Liver (tissue), 9 donors: ENCODE results near the gene TLK2. TPM values are rescaled to one million over a fixed set of nuclear protein-coding genes. Genes with fewer than 3 reads are reported as not detected.
"Not testable (repeated sequence)": the region's sequence is repeated elsewhere in the genome, so short reads cannot be mapped to it uniquely, and the experiment has no call there.

ENCODE experiments used
- DNase-seq: peaks from one replicate; pipeline ENCODE4 v3.0.0-alpha.2; 2017; ENCODE audit warnings: low spot score
- H3K27ac ChIP-seq, 2 donors: one replicate each; pipeline ENCODE4 v1.7.0; 2013; ENCODE audit warnings: inconsistent platforms in 2 of 2, low read length in 2 of 2, control low read depth in 1 of 2, low read depth in 1 of 2, mild to moderate bottlenecking in 1 of 2
- H3K27me3 ChIP-seq, 4 donors: one replicate each; pipeline versions ENCODE4 v1.6.1 to v1.7.0; 2013; ENCODE audit warnings: low read length in 3 of 4, inconsistent platforms in 1 of 4, mild to moderate bottlenecking in 1 of 4, moderate library complexity in 1 of 4; ENCODE audit not compliant: control insufficient read depth in 4 of 4, insufficient read depth in 4 of 4
- H3K36me3 ChIP-seq, 4 donors: one replicate each; pipeline versions ENCODE4 v1.6.1 to v1.7.0; 2013; ENCODE audit warnings: low read length in 3 of 4, mild to moderate bottlenecking in 3 of 4, low read depth in 1 of 4, moderate library complexity in 1 of 4; ENCODE audit not compliant: control insufficient read depth in 4 of 4, insufficient read depth in 3 of 4
- H3K4me1 ChIP-seq, 4 donors: one replicate each; pipeline versions ENCODE4 v1.6.1 to v1.7.0; 2013; ENCODE audit warnings: low read length in 3 of 4, mild to moderate bottlenecking in 3 of 4, moderate library complexity in 1 of 4; ENCODE audit not compliant: control insufficient read depth in 4 of 4, insufficient read depth in 4 of 4
- H3K4me3 ChIP-seq, 3 donors: one replicate each; pipeline versions ENCODE4 v1.6.1 to v1.7.0; 2013; ENCODE audit warnings: low read length in 3 of 3, control low read depth in 1 of 3, low read depth in 1 of 3, mild to moderate bottlenecking in 1 of 3
- H3K9ac ChIP-seq, 2 donors: one replicate each; pipeline ENCODE4 v1.7.0; 2013; ENCODE audit warnings: low read length in 2 of 2, mild to moderate bottlenecking in 2 of 2, moderate library complexity in 2 of 2, control low read depth in 1 of 2, low read depth in 1 of 2
- H3K9me3 ChIP-seq, 4 donors: one replicate each; pipeline versions ENCODE4 v1.6.1 to v1.7.0; 2013; ENCODE audit warnings: low read length in 3 of 4; ENCODE audit not compliant: control insufficient read depth in 4 of 4
- WGBS: extraction: QIAGEN DNeasy Blood & Tissue Kit; methylation state at CpG from one replicate; pipeline ENCODE4 v1.1.7; 2013; 5-methylcytosine and 5-hydroxymethylcytosine counted together
- polyA plus RNA-seq, 2 donors: library from polyadenylated mRNA; stranded (reverse) in 1 of 2; unstranded in 1 of 2; fragments of 200-250 nt in 1 of 2; fragments of >200 nt in 1 of 2; fragmentation: Nextera tagmentation in 1 of 2; extraction: Ambion mirVana in 1 of 2; gene quantifications; one replicate each; pipeline versions ENCODE4 v1.2.1 to v1.2.3, GENCODE V29; 2013 to 2015
- total RNA-seq, 2 donors: library from RNA; depleted of rRNA; stranded (reverse); fragments of >200 nt; gene quantifications; one replicate each; pipeline ENCODE4 v1.2.3, GENCODE V29; 2014
- donor health status: healthy.
- donor health status: healthy.
- donor health status: healthy.
- donor health status: healthy.
- donor health status: healthy.

Gene TLK2
- total and polyA plus RNA-seq, 4 donors: 4.2 to 25.8 (median 14.8) TPM

DNA sequence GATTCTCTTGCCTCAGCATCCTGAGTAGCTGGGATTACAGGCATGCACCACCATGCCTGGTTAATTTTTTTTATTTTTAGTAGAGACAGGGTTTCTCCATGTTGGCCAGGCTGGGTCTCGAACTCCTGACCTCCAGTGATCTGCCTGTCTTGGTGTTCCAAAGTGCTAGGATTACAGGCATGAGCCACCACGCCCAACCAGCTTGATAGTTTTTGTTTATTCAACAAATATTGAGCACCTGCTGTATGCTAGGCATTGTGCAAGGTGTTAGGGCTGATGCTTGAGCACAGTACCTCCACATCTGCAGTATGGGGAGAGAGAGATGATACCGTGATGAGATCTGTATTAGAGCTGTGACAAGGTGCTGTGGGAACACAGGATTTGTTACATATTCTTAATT lies 3.9 kb downstream of the TLK2 start:
- 92% methylated on average over 3 of the region's 3 CpGs for WGBS
- not testable (repeated sequence) for H3K4me1 ChIP-seq, H3K4me3 ChIP-seq, DNase-seq, H3K27me3 ChIP-seq, H3K9me3 ChIP-seq, H3K9ac ChIP-seq, H3K27ac ChIP-seq, H3K36me3 ChIP-seq

GRCh38 chr17:62490990-62491389 lies 12.4 kb downstream of the TLK2 start:
- not testable (repeated sequence) for H3K27me3 ChIP-seq, DNase-seq, H3K36me3 ChIP-seq, H3K9me3 ChIP-seq, H3K4me3 ChIP-seq, H3K9ac ChIP-seq, H3K4me1 ChIP-seq, H3K27ac ChIP-seq
- WGBS: 80% methylated on average over 1 of the region's 1 CpG

- DNase-seq, H3K27me3 ChIP-seq, H3K4me3 ChIP-seq, H3K4me1 ChIP-seq, H3K36me3 ChIP-seq, H3K27ac ChIP-seq, H3K9me3 ChIP-seq, H3K9ac ChIP-seq: not testable (repeated sequence)
- WGBS: 85% methylated on average over 5 of the region's 5 CpGs
These were observed 14.5 kb downstream of the TLK2 start for GRCh38 chr17:62493049-62493655.

GRCh38 chr17:62494073-62494472 lies 15.4 kb downstream of the TLK2 start:
- not testable (repeated sequence) for H3K27me3 ChIP-seq, H3K9ac ChIP-seq, H3K4me1 ChIP-seq, H3K9me3 ChIP-seq, H3K36me3 ChIP-seq, H3K27ac ChIP-seq, H3K4me3 ChIP-seq, DNase-seq
- 98% methylated on average over 7 of the region's 7 CpGs for WGBS

DNA sequence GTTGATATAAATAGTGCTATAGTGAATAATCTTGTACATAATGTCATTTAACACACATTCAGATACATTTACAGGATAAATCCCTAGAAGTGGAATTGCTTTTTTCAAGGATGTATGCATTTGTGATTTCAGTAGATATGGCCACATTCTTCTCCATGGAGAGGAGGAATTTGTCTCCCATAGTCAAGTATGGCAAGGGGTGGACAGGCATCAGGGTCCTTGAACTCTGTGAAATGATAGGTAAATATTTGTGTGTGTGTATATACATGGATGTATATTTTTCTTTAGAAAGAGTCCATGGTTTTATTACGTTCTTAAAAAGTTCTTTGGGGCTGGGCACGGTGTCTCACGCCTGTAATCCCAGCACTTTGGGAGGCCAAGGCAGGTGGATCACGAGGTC lies 17.7 kb downstream of the TLK2 start:
- H3K4me3 ChIP-seq, H3K27me3 ChIP-seq, H3K27ac ChIP-seq, H3K9ac ChIP-seq, H3K4me1 ChIP-seq, H3K9me3 ChIP-seq, DNase-seq, H3K36me3 ChIP-seq: not testable (repeated sequence)
- WGBS: 98% methylated on average over 4 of the region's 4 CpGs

GRCh38 chr17:62498796-62499195 lies 20.2 kb downstream of the TLK2 start:
- H3K9me3 ChIP-seq, H3K9ac ChIP-seq, H3K36me3 ChIP-seq, H3K27me3 ChIP-seq, H3K4me1 ChIP-seq, DNase-seq, H3K4me3 ChIP-seq, H3K27ac ChIP-seq: not testable (repeated sequence)
- WGBS: 94% methylated on average over 8 of the region's 8 CpGs

- H3K36me3 ChIP-seq, H3K4me1 ChIP-seq, H3K9ac ChIP-seq, H3K27me3 ChIP-seq, H3K27ac ChIP-seq, DNase-seq, H3K4me3 ChIP-seq, H3K9me3 ChIP-seq: not testable (repeated sequence)
- 97% methylated on average over 1 of the region's 1 CpG for WGBS
These were observed 21.8 kb downstream of the TLK2 start for GRCh38 chr17:62500463-62500862.

DNA sequence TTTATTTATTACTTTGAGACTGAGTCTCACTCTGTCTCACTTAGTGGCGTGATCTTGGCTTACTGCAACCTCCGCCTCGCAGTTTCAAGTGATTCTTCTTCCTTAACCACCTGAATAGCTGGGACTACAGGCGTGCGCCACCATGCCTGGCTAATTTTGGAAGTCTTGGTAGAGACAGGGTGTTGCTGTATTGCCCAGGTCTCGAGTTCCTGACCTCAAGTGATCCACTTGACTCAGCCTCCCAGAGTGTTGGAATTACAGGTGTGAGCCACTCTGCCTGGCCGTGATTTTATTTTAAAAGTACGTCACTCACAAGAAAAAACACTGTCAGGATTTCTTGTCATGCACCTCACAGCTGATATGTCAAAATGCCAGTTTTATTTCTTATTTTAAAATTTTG lies 26.2 kb downstream of the TLK2 start:
- H3K9ac ChIP-seq, H3K36me3 ChIP-seq, DNase-seq, H3K4me3 ChIP-seq, H3K27ac ChIP-seq, H3K27me3 ChIP-seq, H3K9me3 ChIP-seq, H3K4me1 ChIP-seq: not testable (repeated sequence)
- 97% methylated on average over 8 of the region's 8 CpGs for WGBS
